ENCODE data around the gene KIRREL3.

Gene KIRREL3

GRCh38 chr11:126548581-126549550 lies 451.7 kb downstream of the KIRREL3 start:
- no peak overlapping the region for H3K4me2 ChIP-seq (ENCODE audit: low read length)
- TF ChIP-seq EZH2phosphoT487 (IDR thresholded peaks at IDR 0.05; ENCODE audit: low read depth) (no peak), CTCF (IDR thresholded peaks at IDR 0.05; ENCODE audit: low read depth, low read length) (no peak)

GRCh38 chr11:126547691-126548090 lies 452.9 kb downstream of the KIRREL3 start:
- peaks cover 29% of the 10 kb centered on the region for H3K27me3 ChIP-seq (ENCODE audit: low read depth, low read length)
- no peak overlapping the region for H3K4me3 ChIP-seq (ENCODE audit: low read length)
- no peaks in the 10 kb centered on the region for H3K36me3 ChIP-seq (replicated peaks; ENCODE audit: low read depth, low read length)
- no peaks in the 10 kb centered on the region for H3K79me2 ChIP-seq (ENCODE audit: low read length)
- H2AFZ ChIP-seq (ENCODE audit: low read depth, low read length), result no peak overlapping the region
- no peak overlapping the region for H3K4me2 ChIP-seq (ENCODE audit: low read length)
- H3K27ac ChIP-seq (ENCODE audit: low read length), result no peak overlapping the region
- no peak overlapping the region for H3K9ac ChIP-seq (ENCODE audit: low read length)
- no peaks in the 10 kb centered on the region for H3K9me3 ChIP-seq (ENCODE audit: insufficient read depth, low read length)
- no peaks in the 10 kb centered on the region for H4K20me1 ChIP-seq (ENCODE audit: insufficient read depth, low read length)
- no peak for TF ChIP-seq EZH2phosphoT487 (IDR thresholded peaks at IDR 0.05; ENCODE audit: low read depth)
- TF ChIP-seq CTCF (IDR thresholded peaks at IDR 0.05; ENCODE audit: low read depth, low read length), result no peak
- H3K4me1 ChIP-seq (ENCODE audit: low read length), result no peaks in the 10 kb centered on the region

More at GRCh38 chr11:126548581-126549550, 451.7 kb downstream of the KIRREL3 start:
- no peak overlapping the region for H3K9ac ChIP-seq (ENCODE audit: low read length)
- H3K4me3 ChIP-seq (ENCODE audit: low read length), result no peak overlapping the region
- no peaks in the 10 kb centered on the region for H3K9me3 ChIP-seq (ENCODE audit: insufficient read depth, low read length)
- H4K20me1 ChIP-seq (ENCODE audit: insufficient read depth, low read length), result no peaks in the 10 kb centered on the region
- H3K79me2 ChIP-seq (ENCODE audit: low read length), result no peaks in the 10 kb centered on the region
- H3K27ac ChIP-seq (ENCODE audit: low read length), result no peak overlapping the region
- no peaks in the 10 kb centered on the region for H3K36me3 ChIP-seq (replicated peaks; ENCODE audit: low read depth, low read length)
- peaks cover 30% of the 10 kb centered on the region for H3K27me3 ChIP-seq (ENCODE audit: low read depth, low read length)
- H3K4me1 ChIP-seq (ENCODE audit: low read length), result no peaks in the 10 kb centered on the region
- no peak overlapping the region for H2AFZ ChIP-seq (ENCODE audit: low read depth, low read length)

- TF ChIP-seq EZH2phosphoT487 (IDR thresholded peaks at IDR 0.05; ENCODE audit: low read depth), result no peak
- no peak for TF ChIP-seq CTCF (IDR thresholded peaks at IDR 0.05; ENCODE audit: low read depth, low read length)
- Histone ChIP-seq H3K4me3 (ENCODE audit: low read length) (no peak overlapping the region), H3K4me2 (ENCODE audit: low read length) (no peak overlapping the region), H3K79me2 (ENCODE audit: low read length) (no peaks in the 10 kb centered on the region), H3K27ac (ENCODE audit: low read length) (no peak overlapping the region), H4K20me1 (ENCODE audit: insufficient read depth, low read length) (no peaks in the 10 kb centered on the region), H3K27me3 (ENCODE audit: low read depth, low read length) (peaks cover 34% of the 10 kb centered on the region), H3K4me1 (ENCODE audit: low read length) (no peaks in the 10 kb centered on the region), H3K9me3 (ENCODE audit: insufficient read depth, low read length) (no peaks in the 10 kb centered on the region), H3K36me3 (replicated peaks; ENCODE audit: low read depth, low read length) (no peaks in the 10 kb centered on the region), H2AFZ (ENCODE audit: low read depth, low read length) (no peak overlapping the region), H3K9ac (ENCODE audit: low read length) (no peak overlapping the region)
Measured at GRCh38 chr11:126547161-126547560, 453.4 kb downstream of the KIRREL3 start.

GRCh38 chr11:126546694-126547093 lies 453.9 kb downstream of the KIRREL3 start:
- Histone ChIP-seq H3K9me3 (ENCODE audit: insufficient read depth, low read length) (no peaks in the 10 kb centered on the region), H4K20me1 (ENCODE audit: insufficient read depth, low read length) (no peaks in the 10 kb centered on the region), H3K79me2 (ENCODE audit: low read length) (no peaks in the 10 kb centered on the region), H3K36me3 (replicated peaks; ENCODE audit: low read depth, low read length) (no peaks in the 10 kb centered on the region), H3K4me2 (ENCODE audit: low read length) (no peak overlapping the region), H3K27me3 (ENCODE audit: low read depth, low read length) (peaks cover 35% of the 10 kb centered on the region), H3K4me3 (ENCODE audit: low read length) (no peak overlapping the region), H3K4me1 (ENCODE audit: low read length) (no peaks in the 10 kb centered on the region), H3K27ac (ENCODE audit: low read length) (no peak overlapping the region), H2AFZ (ENCODE audit: low read depth, low read length) (no peak overlapping the region), H3K9ac (ENCODE audit: low read length) (no peak overlapping the region)
- no peak for TF ChIP-seq EZH2phosphoT487 (IDR thresholded peaks at IDR 0.05; ENCODE audit: low read depth)
- no peak for TF ChIP-seq CTCF (IDR thresholded peaks at IDR 0.05; ENCODE audit: low read depth, low read length)
